ENCODE results near the gene NXPH3. TPM values are rescaled to one million over a fixed set of nuclear protein-coding genes. Genes with fewer than 3 reads are reported as not detected.

Gene NXPH3
- total and polyA plus RNA-seq, 2 of the 13 experiments (the other 11 are each of a cell fraction or from before 2014, with no cell fraction given): 0.04 to 0.58 TPM

GRCh38 chr17:49575679-49576087 lies at the start of gene NXPH3 (continued):
- TF ChIP-seq IKZF5 (CRISPR knock-in tag; IDR thresholded peaks at IDR 0.05) (no peak), ELF1 (CRISPR knock-in tag; IDR thresholded peaks at IDR 0.05) (no peak), RELA (CRISPR knock-in tag; IDR thresholded peaks at IDR 0.05) (no peak), ZMYM4 (CRISPR knock-in tag; IDR thresholded peaks at IDR 0.05) (no peak; the same call in 1 of the 2 replicates), HNRNPLL (IDR thresholded peaks at IDR 0.05; ENCODE audit: low read depth, low read length, poor library complexity, severe bottlenecking) (peak; percentile 93), EEA1 (CRISPR knock-in tag; IDR thresholded peaks at IDR 0.05; ENCODE audit: borderline replicate concordance) (peak; percentile 35; the same call in 1 of the 2 replicates), TEAD2 (CRISPR knock-in tag; IDR thresholded peaks at IDR 0.05) (no peak), ZNF792 (CRISPR knock-in tag; IDR thresholded peaks at IDR 0.05) (no peak), ZNF34 (CRISPR knock-in tag; IDR thresholded peaks at IDR 0.05; ENCODE audit: borderline replicate concordance) (no peak; the same call in 1 of the 2 replicates), FOXO1 (CRISPR knock-in tag; IDR thresholded peaks at IDR 0.05) (0 out of 2 replicates have a peak, but pooled peaks have one; percentile 7), BHLHE40 (IDR thresholded peaks at IDR 0.05; ENCODE audit: low read length) (no peak), ZNF619 (CRISPR knock-in tag; IDR thresholded peaks at IDR 0.05) (0 out of 2 replicates have a peak, but pooled peaks have one; percentile 43), ZNF589 (CRISPR knock-in tag; conservative IDR thresholded peaks at IDR 0.05) (no peak), CHD4 (IDR thresholded peaks at IDR 0.05; ENCODE audit: borderline replicate concordance, low read length) (no peak), PCBP2 (optimal IDR thresholded peaks at IDR 0.05; ENCODE audit: low read depth, low read length, poor library complexity, severe bottlenecking) (no peak), ZNF616 (CRISPR knock-in tag; IDR thresholded peaks at IDR 0.05; ENCODE audit: low read depth) (peak; percentile 78; the same call in 1 of the 2 replicates), NCOA2 (CRISPR knock-in tag; IDR thresholded peaks at IDR 0.05) (no peak), ATF7-NPFF (CRISPR knock-in tag; IDR thresholded peaks at IDR 0.05; ENCODE audit: low read depth) (no peak), ZNF225 (CRISPR knock-in tag; IDR thresholded peaks at IDR 0.05) (no peak), ZNF615 (CRISPR knock-in tag; IDR thresholded peaks at IDR 0.05; ENCODE audit: borderline replicate concordance) (no peak), GFI1 (CRISPR knock-in tag; IDR thresholded peaks at IDR 0.05; ENCODE audit: borderline replicate concordance) (no peak), KAT7 (CRISPR knock-in tag; IDR thresholded peaks at IDR 0.05; ENCODE audit: borderline replicate concordance) (no peak), PREB (CRISPR knock-in tag; IDR thresholded peaks at IDR 0.05) (no peak), SAFB2 (CRISPR knock-in tag; IDR thresholded peaks at IDR 0.05; ENCODE audit: borderline replicate concordance, low read depth) (no peak), DNMT1 (CRISPR knock-in tag; IDR thresholded peaks at IDR 0.05) (0 out of 2 replicates have a peak, but pooled peaks have one; percentile 26)
- TF ChIP-seq, protein P1, sequence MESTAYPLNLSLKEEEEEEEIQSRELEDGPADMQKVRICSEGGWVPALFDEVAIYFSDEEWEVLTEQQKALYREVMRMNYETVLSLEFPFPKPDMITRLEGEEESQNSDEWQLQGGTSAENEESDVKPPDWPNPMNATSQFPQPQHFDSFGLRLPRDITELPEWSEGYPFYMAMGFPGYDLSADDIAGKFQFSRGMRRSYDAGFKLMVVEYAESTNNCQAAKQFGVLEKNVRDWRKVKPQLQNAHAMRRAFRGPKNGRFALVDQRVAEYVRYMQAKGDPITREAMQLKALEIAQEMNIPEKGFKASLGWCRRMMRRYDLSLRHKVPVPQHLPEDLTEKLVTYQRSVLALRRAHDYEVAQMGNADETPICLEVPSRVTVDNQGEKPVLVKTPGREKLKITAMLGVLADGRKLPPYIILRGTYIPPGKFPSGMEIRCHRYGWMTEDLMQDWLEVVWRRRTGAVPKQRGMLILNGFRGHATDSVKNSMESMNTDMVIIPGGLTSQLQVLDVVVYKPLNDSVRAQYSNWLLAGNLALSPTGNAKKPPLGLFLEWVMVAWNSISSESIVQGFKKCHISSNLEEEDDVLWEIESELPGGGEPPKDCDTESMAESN (CRISPR knock-in tag; conservative IDR thresholded peaks at IDR 0.05): no peak
- TF ChIP-seq, protein P2, sequence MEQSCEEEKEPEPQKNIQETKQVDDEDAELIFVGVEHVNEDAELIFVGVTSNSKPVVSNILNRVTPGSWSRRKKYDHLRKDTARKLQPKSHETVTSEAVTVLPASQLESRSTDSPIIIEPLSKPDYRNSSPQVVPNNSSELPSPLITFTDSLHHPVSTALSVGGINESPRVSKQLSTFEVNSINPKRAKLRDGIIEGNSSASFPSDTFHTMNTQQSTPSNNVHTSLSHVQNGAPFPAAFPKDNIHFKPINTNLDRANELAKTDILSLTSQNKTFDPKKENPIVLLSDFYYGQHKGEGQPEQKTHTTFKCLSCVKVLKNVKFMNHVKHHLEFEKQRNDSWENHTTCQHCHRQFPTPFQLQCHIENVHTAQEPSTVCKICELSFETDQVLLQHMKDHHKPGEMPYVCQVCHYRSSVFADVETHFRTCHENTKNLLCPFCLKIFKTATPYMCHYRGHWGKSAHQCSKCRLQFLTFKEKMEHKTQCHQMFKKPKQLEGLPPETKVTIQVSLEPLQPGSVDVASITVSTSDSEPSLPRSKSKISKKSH (CRISPR knock-in tag; IDR thresholded peaks at IDR 0.05; ENCODE audit: borderline replicate concordance): no peak

Measured in HepG2 (cell line).